Measurements from ENCODE around the gene MCU.

- TF ChIP-seq EZH2phosphoT487 (IDR thresholded peaks at IDR 0.05; ENCODE audit: borderline replicate concordance, low read depth): no peak
- no peak for TF ChIP-seq CTCF (IDR thresholded peaks at IDR 0.05)
- TF ChIP-seq RAD21 (IDR thresholded peaks at IDR 0.05; ENCODE audit: low read length): no peak
- no peak for TF ChIP-seq CHD2 (IDR thresholded peaks at IDR 0.05; ENCODE audit: low read length, partially characterized antibody)
- TF ChIP-seq GABPA (IDR thresholded peaks at IDR 0.05; ENCODE audit: low read depth): no peak
- TF ChIP-seq SIN3A (IDR thresholded peaks at IDR 0.05; ENCODE audit: borderline replicate concordance, low read depth, low read length): no peak
- TF ChIP-seq EP300 (IDR thresholded peaks at IDR 0.05; ENCODE audit: borderline replicate concordance in 1 of 2, low read depth in 1 of 2, low read length in 1 of 2): no peak
- TF ChIP-seq JUND (IDR thresholded peaks at IDR 0.05): no peak
- no peak for TF ChIP-seq ZBTB33 (IDR thresholded peaks at IDR 0.05; ENCODE audit: borderline replicate concordance, low read depth)
- TF ChIP-seq POLR2AphosphoS5 (IDR thresholded peaks at IDR 0.05; ENCODE audit: low read depth, low read length): no peak
- TF ChIP-seq RFX5 (IDR thresholded peaks at IDR 0.05; ENCODE audit: low read length): no peak
- no peak for TF ChIP-seq TEAD4 (IDR thresholded peaks at IDR 0.05; ENCODE audit: borderline replicate concordance, insufficient read depth)
- TF ChIP-seq RCOR1 (IDR thresholded peaks at IDR 0.05; ENCODE audit: low read length): no peak
- no peak for TF ChIP-seq REST (IDR thresholded peaks at IDR 0.05; ENCODE audit: low read depth, low read length)
These were observed 70.1 kb downstream of the MCU start for GRCh38 chr10:72762042-72762441.

Measured in SK-N-SH (cell line).